ENCODE data around the gene PIK3R1.

The PIK3R1 gene

GRCh38 chr5:68242743-68243142 lies 27.2 kb downstream of the PIK3R1 start:
- TF ChIP-seq NFIC (IDR thresholded peaks at IDR 0.05) (no peak), FOXM1 (IDR thresholded peaks at IDR 0.05; ENCODE audit: borderline replicate concordance, low read depth) (no peak), MAX (IDR thresholded peaks at IDR 0.05) (no peak), TCF12 (IDR thresholded peaks at IDR 0.05; ENCODE audit: low read depth) (no peak), RAD21 (IDR thresholded peaks at IDR 0.05; ENCODE audit: low read depth) (no peak), EP300 (IDR thresholded peaks at IDR 0.05; ENCODE audit: borderline replicate concordance) (no peak), TAF1 (IDR thresholded peaks at IDR 0.05; ENCODE audit: low read depth) (no peak), CEBPB (IDR thresholded peaks at IDR 0.05) (no peak), YY1 (IDR thresholded peaks at IDR 0.05; ENCODE audit: low read depth) (no peak), ZBTB7A (IDR thresholded peaks at IDR 0.05; ENCODE audit: low read depth) (no peak), CREB1 (IDR thresholded peaks at IDR 0.05; ENCODE audit: low read depth) (no peak), USF1 (IDR thresholded peaks at IDR 0.05) (no peak), EGR1 (IDR thresholded peaks at IDR 0.05) (no peak), REST (IDR thresholded peaks at IDR 0.05; ENCODE audit: low read depth) (no peak), TEAD4 (IDR thresholded peaks at IDR 0.05) (no peak)

GRCh38 chr5:68243251-68243650 lies 27.7 kb downstream of the PIK3R1 start:
- no peak for TF ChIP-seq RAD21 (IDR thresholded peaks at IDR 0.05; ENCODE audit: low read depth)
- no peak for TF ChIP-seq ZBTB7A (IDR thresholded peaks at IDR 0.05; ENCODE audit: low read depth)
- TF ChIP-seq TEAD4 (IDR thresholded peaks at IDR 0.05), result no peak
- TF ChIP-seq EGR1 (IDR thresholded peaks at IDR 0.05), result no peak
- no peak for TF ChIP-seq TAF1 (IDR thresholded peaks at IDR 0.05; ENCODE audit: low read depth)
- no peak for TF ChIP-seq NFIC (IDR thresholded peaks at IDR 0.05)
- no peak for TF ChIP-seq MAX (IDR thresholded peaks at IDR 0.05)
- TF ChIP-seq FOXM1 (IDR thresholded peaks at IDR 0.05; ENCODE audit: borderline replicate concordance, low read depth), result no peak
- no peak for TF ChIP-seq YY1 (IDR thresholded peaks at IDR 0.05; ENCODE audit: low read depth)
- TF ChIP-seq REST (IDR thresholded peaks at IDR 0.05; ENCODE audit: low read depth), result no peak
- TF ChIP-seq CEBPB (IDR thresholded peaks at IDR 0.05), result no peak
- TF ChIP-seq CREB1 (IDR thresholded peaks at IDR 0.05; ENCODE audit: low read depth), result no peak

- no peak for TF ChIP-seq FOXM1 (IDR thresholded peaks at IDR 0.05; ENCODE audit: borderline replicate concordance, low read depth)
- no peak for TF ChIP-seq EP300 (IDR thresholded peaks at IDR 0.05; ENCODE audit: borderline replicate concordance)
- no peak for TF ChIP-seq USF1 (IDR thresholded peaks at IDR 0.05)
- TF ChIP-seq CREB1 (IDR thresholded peaks at IDR 0.05; ENCODE audit: low read depth), result no peak
- no peak for TF ChIP-seq MAX (IDR thresholded peaks at IDR 0.05)
- TF ChIP-seq EGR1 (IDR thresholded peaks at IDR 0.05), result no peak
- TF ChIP-seq CEBPB (IDR thresholded peaks at IDR 0.05), result no peak
- TF ChIP-seq REST (IDR thresholded peaks at IDR 0.05; ENCODE audit: low read depth), result no peak
- no peak for TF ChIP-seq NFIC (IDR thresholded peaks at IDR 0.05)
- TF ChIP-seq TEAD4 (IDR thresholded peaks at IDR 0.05), result no peak
- no peak for TF ChIP-seq TAF1 (IDR thresholded peaks at IDR 0.05; ENCODE audit: low read depth)
- TF ChIP-seq TCF12 (IDR thresholded peaks at IDR 0.05; ENCODE audit: low read depth), result no peak
- no peak for TF ChIP-seq ZBTB7A (IDR thresholded peaks at IDR 0.05; ENCODE audit: low read depth)
- no peak for TF ChIP-seq RAD21 (IDR thresholded peaks at IDR 0.05; ENCODE audit: low read depth)
These were observed 28.1 kb downstream of the PIK3R1 start for GRCh38 chr5:68243681-68244080.

- TF ChIP-seq RAD21 (IDR thresholded peaks at IDR 0.05; ENCODE audit: low read depth), result no peak
- no peak for TF ChIP-seq NFIC (IDR thresholded peaks at IDR 0.05)
- TF ChIP-seq EGR1 (IDR thresholded peaks at IDR 0.05), result no peak
- no peak for TF ChIP-seq FOXM1 (IDR thresholded peaks at IDR 0.05; ENCODE audit: borderline replicate concordance, low read depth)
- no peak for TF ChIP-seq MAX (IDR thresholded peaks at IDR 0.05)
- TF ChIP-seq EP300 (IDR thresholded peaks at IDR 0.05; ENCODE audit: borderline replicate concordance), result no peak
- TF ChIP-seq TEAD4 (IDR thresholded peaks at IDR 0.05), result no peak
- no peak for TF ChIP-seq TCF12 (IDR thresholded peaks at IDR 0.05; ENCODE audit: low read depth)
- TF ChIP-seq USF1 (IDR thresholded peaks at IDR 0.05), result no peak
- TF ChIP-seq TAF1 (IDR thresholded peaks at IDR 0.05; ENCODE audit: low read depth), result no peak
These were observed 29.8 kb downstream of the PIK3R1 start for GRCh38 chr5:68245319-68245718.
